NOMO-1 treated with DMSO at 0.1 percent for 48 hours (cell line): Measurements from ENCODE around the gene CCL18.
A peak's percentile ranks its signal among the peaks of the same experiment; 100 is the strongest.
"Not testable (repeated sequence)": the region's sequence is repeated elsewhere in the genome, so short reads cannot be mapped to it uniquely, and the experiment has no call there.

Experiments used
- DNase-seq: peaks from one replicate; lab custom pipeline; 2025; ENCODE audit not compliant: unreplicated experiment; lab: John Stamatoyannopoulos, UW

CCL18 gene

GRCh38 chr17:36099004-36099403 lies 34.9 kb downstream of the CCL18 start:
- not testable (repeated sequence) for DNase-seq

DNA sequence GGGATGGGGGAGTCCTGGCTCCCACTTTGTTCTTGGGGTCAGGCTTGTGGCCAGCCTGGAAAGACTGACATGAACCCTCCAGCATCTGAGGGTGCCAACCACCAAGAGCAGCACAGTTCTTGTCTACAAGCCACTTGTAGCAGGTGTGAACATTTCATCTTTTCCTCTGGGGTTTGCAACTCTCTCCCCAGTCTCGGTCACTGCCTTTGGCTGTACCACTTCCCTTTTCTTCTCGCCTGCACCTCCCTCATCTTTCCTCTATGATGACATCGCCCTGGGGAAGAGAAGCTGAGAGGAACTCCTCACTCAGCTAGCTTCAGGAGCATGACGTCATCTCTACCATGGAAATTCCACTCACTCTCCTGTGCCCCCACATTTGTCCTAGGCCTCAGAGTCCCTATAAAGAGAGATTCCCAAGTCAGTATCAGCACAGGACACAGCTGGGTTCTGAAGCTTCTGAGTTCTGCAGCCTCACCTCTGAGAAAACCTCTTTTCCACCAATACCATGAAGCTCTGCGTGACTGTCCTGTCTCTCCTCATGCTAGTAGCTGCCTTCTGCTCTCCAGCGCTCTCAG lies 39.4 kb downstream of the CCL18 start, which contains the start of gene CCL4:
Gene CCL4 (plus strand): TSS at position 427 of the 575 bp plus-strand sequence. CDS start 79 bp downstream, at position 506.
- DNase-seq: peak; percentile 67

DNA sequence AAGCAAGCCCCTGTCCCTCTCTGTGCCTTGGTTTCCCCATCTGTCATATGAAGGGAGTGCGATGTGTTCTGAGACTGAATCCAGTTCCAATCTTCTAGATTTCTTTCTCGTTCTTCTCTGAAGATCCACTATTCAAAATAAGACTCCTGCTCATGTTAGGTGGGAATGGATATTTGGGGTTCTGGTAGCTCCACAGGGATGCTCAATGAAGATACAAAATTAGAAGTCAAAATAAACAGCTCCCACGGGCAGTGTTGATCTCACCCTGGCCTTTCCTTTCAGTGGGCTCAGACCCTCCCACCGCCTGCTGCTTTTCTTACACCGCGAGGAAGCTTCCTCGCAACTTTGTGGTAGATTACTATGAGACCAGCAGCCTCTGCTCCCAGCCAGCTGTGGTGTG lies 40.2 kb downstream of the CCL18 start:
- DNase-seq: not testable (repeated sequence)

DNA sequence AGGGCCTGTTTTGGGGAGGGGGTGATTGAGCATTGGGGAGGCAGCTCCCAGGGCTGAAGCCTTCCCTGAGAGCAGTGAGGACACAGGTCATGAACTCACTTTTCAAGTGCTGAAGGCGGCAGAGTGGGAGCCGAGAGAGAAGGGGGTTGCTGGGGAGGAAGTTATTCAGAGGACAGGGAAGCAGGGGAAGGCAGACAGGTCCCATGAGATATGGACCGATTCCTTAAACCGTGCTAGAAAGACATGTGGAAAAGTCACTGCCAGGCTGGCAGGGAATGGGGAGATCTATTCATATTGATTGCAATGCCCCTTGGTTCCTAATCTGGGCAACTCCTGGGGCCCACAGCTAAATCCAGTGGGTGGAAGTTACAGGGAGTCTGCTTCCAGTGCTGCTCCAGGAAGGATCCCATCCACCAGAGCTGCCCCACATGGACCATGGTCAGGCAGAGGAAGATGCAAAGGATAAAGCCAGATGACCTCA lies 40.7 kb downstream of the CCL18 start:
- no peak for DNase-seq

- peak; percentile 67 for DNase-seq
Measured at GRCh38 chr17:36105781-36106492, 41.9 kb downstream of the CCL18 start.

DNA sequence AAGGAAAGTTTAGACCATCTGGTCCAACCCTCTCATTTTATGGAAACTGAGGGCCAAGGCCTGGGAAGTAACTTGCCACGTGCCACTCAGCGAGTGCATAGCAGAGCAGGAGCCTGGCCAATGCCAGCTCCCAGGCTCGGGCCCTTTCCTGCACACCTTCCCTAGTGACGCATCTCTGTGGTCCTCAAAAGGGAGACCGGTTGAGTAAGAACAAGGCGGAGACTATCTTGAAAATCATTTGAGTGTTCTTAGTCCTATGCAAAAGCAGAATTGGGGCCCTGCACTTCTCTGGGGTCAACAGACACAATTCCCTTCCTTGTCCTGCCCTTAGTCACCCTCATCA lies 42.4 kb downstream of the CCL18 start:
- DNase-seq: no peak

- DNase-seq: no peak
Measured at GRCh38 chr17:36107660-36108059, 43.6 kb downstream of the CCL18 start.

- peak; percentile 20 for DNase-seq
Measured at GRCh38 chr17:36108265-36108664, 44.2 kb downstream of the CCL18 start.

DNA sequence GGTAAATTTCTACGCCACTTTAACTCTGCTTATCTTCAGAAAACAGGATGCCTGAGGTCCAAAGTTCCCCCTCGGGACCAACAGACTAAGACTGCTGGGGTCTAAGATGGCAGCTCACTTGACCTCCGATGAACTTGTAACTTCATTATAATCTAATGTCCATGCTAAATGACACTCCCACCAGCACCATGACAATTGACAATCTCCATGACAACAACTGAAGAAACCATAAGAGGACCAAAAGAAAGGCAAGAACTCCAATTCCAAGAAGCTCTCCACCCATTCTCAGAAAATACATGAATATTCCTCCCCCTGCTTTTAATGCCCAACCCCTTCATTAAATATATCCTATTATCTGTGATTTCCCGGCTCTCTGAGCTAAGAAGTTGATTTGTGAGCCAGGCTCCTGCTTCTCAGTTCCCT lies 47.0 kb downstream of the CCL18 start:
- DNase-seq: no peak

DNA sequence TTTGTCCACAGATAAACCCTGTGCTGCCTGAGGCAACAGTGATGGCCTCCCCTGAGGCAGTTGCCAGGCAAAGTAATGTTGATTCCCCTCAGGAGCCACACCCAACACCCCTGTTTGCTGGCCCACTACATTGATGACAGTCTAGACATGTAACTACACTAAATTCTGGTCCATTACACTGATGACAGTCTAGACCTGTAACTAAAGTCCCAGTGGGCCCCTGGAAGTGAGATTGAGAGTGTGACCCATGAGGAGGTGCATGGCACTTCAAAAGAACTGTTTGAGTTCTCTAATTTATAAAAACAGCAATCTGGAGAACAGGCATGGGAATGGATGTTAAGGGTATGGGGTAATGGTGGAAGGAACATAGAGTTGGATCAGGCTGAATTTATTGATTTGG lies 48.5 kb downstream of the CCL18 start:
- DNase-seq: no peak

DNA sequence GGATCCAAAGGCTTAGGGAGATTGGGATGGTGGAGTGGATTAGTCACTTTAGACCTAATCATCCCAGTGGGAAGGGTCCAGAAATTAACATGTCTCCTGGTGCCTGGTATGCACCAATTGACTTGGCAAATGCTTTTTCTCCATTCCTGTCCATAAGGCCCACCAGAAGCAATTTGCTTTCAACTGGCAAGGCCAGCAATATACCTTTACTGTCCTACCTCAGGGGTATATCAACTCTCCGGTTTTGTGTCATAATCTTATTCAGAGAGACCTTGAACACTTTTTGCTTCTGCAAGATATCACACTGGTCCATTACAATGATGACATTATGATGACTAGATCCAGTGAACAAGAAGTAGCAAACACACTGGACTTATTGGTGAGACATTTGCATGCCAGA lies 49.1 kb downstream of the CCL18 start:
- DNase-seq: not testable (repeated sequence)

DNA sequence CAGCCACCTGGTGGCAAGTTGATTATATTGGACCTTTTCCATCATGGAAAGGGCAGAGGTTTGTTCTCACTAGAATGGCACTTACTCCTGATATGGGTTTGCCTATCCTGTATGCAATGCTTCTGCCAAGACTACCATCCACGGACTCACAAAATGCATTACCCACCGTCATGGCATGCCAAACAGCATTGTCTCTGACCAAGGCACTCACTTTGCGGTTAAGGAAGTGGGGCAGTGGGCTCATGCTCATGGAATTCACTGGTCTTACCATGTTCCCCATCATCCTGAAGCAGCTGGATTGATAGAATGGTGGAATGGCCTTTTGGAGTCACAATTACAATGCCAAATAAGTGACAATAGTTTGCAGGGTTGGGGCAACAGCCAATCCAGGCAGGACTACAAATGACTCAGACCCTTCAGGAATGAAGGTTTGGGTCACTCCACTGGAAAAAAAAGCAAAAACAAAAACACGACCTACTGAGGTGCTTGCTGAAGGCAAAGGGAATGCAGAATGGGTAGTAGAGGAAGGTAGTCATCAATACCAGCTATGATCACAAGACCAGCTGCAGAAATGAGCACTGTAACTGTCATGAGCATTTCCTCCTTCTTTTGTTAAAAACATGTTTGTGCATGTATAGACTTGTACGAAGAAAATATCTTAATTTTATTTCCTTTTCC lies 51.0 kb downstream of the CCL18 start:
- DNase-seq: not testable (repeated sequence)

DNA sequence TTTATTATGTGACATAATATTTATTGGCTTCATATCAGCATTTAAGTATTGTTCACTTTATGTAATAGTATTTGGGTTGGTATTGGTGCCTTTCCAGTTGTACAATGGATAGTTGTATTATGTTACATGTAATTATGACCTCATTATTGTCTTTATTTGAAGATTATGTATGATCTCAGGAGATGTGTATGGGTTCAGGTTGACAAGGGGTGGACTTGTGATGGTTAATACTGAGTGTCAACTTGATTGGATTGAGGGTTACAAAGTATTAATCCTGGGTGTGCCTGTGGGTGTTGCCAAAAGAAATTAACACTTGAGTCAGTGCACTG lies 51.5 kb downstream of the CCL18 start:
- not testable (repeated sequence) for DNase-seq

DNA sequence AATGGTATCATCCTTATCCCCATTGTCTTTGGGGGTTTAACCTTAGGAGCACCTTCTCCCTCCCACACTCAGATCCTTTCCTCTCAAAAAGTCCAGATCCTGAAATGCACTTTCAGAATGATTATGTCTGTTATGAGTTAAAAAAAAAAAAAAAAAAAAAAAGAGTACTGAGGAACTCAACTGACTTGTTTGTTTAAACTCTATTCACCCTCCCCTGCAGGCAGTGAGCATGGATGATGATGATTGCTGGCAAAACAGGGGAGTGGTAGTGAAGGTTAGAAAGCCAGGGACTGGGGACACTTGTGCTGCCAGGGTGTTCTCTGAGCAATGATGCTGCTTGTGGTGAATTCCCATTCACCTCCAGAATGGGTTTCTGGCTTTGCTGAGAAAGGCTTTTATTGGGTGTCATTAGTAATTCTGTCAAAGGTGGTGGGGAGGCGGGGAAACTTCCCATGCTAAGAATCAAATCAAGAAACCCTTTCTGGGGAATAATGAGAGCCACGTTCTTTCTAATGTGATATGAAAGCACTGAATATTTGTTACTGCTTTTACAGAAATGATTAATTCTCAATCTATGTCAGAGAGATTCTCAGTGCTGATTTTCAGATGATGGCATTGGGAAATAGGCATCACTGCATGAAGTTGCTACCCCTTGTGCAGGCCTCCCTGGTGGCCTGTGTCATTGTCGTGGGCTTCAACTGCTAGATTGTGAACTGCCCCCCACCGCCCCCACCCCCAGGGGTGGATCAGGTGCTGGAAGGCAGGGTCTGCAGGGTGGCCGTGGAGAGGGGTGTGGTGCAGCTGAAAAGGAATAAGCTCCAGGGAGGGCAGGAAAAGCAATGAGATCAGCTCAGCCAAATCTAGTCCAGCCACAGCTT lies 53.7 kb downstream of the CCL18 start:
- DNase-seq: no peak

- no peak for DNase-seq
Measured at GRCh38 chr17:36118477-36119353, 54.6 kb downstream of the CCL18 start.

DNA sequence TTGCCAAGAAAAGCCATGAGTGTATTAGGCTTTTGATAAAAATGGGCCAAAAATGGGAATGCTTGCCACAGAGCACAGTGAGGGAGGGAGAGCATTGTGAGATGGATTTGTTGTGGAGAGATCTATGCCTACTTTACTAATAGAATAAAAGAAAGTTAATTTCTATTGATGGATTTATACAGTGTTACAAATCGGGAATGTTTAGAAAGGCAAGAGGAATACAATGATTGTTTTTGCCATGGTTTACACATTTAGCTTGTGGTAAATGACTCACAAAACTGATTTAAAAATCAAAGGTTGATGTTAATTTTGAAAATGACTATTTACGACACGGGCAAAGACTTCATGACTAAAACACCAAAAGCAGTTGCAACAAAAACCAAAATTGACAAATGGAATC lies 56.1 kb downstream of the CCL18 start:
- DNase-seq: no peak

DNA sequence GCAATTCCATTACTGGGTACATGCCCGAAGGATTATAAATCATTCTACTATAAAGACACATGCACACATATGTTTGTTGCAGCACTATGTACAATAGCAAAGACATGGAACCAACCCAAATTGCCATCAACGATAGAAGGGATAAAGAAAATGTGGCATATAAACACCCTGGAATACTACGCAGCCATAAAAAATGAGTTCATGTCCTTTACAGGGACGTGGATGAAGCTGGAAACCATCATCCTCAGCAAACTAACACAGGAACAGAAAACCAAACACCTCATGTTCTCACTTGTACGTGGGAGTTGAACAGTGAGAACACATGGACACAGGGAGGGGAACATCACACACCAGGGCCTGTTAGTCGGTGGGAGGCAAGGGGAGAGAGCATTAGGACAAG lies 57.0 kb downstream of the CCL18 start:
- not testable (repeated sequence) for DNase-seq
